ENCODE measurements around the gene CAB39.
A peak's percentile ranks its signal among the peaks of the same experiment; 100 is the strongest.

The CAB39 gene

DNA sequence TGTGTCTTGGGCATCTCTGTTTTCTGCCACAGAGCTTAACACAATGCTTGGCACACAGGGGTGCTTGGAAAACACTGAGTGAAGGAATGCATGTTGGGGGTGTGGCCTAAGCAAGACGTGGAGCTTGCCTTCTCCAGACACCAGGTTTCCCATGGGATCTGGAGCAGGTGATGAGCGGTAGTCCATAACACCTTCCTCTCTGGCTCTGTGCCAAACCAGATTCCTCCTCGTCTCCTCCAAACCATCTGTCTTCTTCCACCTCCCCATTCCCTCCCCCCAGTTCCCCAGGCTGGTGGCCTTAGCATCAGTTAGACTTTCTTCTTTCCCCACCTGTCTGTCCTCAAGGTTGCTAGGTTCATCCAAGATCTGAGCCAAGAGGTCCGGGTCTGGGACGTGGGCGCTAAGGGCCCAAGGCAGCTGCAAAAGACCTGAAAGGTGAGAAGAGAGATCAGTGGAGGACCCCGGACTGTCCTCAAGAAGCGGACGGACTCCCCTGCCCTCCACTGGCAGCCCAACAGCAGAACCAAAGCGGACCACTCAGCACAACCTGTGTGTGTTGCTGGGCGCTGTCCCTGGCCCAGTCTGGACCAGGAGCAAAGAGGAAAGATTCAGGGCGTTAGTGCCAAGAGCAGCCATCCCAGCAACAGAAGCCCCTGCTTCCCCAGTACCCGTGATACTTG is 150.9 kb downstream of the CAB39 start:
- DNase-seq (ENCODE audit: low spot score), result no peak

DNA sequence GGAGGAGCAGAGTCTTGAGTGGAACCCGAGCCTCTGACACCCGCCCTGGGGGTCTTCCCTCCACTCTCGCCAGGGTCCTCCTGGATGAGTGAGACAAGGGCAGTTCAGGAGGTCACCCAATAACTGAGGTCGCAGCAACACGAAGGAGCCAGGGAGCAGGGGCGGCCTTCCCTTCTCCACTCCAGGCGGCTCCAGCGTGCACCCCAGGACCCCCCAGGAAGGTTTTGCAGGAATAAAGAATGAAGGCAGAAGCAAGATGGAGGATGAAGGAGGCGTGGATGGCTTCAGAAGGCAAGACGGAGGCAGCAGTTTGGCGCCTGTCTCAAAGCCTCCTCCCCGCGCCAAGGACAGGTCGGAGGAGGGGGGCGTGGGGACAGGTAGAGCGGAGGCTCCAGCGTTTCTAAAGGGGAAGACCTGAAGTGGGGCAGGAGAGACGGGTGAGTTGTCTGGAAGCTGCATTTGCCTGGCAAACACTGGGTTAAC is 151.5 kb downstream of the CAB39 start:
- no peak for DNase-seq (ENCODE audit: low spot score)

DNA sequence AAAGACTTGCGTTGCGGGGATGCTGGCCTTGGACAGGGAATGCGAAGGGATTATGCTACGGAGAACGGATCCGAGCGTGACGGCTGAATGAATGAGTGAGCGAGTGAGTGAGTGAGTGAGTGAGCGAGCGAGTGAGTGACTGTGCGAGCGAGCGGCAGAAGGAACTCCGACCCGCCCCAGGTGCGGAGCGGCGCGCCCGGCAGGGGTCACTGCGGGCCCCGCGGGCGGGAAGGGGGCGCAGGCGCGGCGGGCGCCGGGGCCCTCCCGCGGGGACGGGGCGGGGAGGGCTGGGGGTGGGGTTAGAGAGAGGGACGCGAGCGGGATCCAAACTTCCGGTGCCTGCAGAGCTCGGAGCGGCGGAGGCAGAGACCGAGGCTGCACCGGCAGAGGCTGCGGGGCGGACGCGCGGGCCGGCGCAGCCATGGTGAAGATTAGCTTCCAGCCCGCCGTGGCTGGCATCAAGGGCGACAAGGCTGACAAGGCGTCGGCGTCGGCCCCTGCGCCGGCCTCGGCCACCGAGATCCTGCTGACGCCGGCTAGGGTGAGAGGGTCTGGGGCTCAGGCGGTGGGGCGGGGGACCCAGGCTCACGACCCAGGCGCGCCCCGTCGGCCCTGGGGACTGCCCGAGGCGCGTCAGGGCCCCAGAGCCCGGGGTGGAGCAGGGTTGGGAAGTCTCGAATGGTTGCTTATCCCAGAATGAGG is 152.1 kb downstream of the CAB39 start, which contains the start of gene ITM2C:
Gene ITM2C (plus strand): TSS at position 338 of the 702 bp plus-strand sequence. CDS start 84 bp downstream, at position 422.
- peak; percentile 67 for DNase-seq (ENCODE audit: low spot score)

DNA sequence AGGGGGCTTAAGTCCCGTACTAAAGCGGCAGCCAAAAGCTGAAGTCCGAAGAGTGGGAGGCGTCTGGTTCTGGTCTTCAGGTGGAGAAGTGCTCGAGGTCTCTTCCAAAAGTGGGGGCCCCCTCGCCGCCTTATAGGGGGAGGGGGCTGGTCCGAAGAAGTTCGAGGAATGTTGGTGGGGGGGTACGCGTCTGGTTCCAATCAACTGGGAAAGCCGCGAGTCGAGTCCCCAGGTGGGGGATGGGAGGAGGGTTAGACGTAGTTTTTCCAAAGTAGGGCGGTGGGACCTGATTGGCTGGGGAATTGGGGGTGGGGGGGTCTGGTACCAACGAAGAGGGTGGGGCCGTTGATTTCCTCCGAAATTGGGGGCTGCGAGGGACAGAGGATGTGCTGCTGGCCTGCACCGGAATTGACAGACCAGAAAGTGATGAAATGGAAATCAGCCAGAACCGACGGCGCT is 152.7 kb downstream of the CAB39 start:
- no peak for DNase-seq (ENCODE audit: low spot score)

DNA sequence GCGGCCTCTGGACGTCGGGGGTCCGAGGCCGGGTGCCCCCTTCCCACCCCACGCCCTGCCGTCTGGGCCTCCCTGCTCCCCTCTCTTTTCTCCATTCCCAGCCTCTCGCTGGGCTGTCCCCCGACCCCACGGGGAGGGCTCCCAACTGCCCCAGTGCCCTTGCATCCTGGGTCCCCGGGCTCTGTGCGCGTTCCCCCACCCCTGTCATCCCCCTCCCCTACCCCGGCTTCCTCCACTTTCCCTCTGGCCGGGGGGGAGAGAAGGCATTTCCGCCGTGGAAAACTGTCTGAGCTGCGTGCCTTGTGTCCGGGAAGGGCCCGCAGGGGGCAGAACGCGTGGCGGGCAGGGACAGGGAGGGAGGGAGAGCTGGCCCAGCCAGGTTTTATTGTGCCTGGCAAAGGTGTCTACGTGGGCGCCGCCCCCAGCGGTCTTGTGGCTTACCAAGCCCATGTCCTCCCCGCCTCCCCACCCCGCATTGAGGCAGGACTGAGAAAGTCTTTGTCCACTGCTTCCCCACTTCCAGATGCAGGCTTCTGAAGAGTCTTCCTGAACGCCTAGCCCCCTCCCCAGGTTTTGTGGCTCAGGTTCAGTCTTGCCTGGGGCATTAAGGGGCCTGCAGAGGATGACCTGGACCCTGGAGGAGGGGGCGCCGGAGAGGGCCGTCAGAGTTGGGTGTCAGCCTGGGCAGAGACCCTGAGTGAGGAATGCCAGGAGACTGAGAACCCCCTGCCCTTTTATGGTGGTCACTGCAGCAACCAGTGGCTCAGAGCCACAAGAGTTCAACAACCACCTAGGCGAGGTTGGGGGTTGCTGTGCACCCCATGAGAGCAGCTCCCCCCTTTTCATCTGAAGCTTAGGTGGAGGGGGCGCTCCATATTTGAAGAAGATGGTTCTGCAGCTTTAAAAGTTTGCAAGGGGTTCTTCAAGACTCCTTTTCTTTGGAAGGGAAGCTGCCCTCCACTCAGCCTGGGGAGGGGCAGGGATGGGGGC is 153.4 kb downstream of the CAB39 start:
- DNase-seq (ENCODE audit: low spot score), result no peak

DNA sequence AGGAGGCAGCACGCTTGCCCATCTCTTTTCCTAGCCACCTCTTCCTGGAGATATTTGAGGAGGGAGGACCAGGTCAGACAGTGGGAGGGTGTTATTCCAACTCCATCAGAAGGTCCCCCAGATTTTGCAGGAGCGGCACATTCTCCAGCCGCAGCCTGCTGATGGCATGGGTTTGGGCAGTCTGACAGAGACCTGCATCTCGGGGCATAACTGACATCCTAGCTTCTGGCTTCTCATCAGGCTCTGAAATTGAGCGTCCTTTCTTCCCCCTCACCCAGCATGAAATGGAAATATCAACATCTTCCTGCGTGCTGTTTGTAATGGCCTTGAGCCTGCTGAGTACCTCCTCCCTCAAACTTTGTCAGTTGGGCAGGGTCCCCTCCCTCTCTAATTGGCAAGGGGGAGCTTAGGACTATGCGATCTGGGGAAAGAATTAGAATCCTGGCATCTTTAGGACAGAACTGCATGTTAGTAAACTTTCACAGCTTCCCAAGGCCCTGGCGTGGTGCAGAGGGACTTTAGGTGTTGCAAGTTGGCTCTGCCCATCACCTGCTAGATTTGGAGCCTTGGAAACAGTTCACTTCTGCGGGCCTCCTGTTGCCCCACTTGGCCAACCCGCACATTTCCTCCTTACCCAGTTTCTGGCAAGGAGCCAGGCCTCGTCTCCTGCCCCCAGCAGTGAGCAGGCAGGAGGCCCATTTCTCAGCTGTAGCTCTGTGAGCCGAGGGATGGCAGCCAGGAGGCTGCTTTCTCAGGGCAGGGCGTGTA is 154.3 kb downstream of the CAB39 start:
- peak; percentile 50 for DNase-seq (ENCODE audit: low spot score)

DNA sequence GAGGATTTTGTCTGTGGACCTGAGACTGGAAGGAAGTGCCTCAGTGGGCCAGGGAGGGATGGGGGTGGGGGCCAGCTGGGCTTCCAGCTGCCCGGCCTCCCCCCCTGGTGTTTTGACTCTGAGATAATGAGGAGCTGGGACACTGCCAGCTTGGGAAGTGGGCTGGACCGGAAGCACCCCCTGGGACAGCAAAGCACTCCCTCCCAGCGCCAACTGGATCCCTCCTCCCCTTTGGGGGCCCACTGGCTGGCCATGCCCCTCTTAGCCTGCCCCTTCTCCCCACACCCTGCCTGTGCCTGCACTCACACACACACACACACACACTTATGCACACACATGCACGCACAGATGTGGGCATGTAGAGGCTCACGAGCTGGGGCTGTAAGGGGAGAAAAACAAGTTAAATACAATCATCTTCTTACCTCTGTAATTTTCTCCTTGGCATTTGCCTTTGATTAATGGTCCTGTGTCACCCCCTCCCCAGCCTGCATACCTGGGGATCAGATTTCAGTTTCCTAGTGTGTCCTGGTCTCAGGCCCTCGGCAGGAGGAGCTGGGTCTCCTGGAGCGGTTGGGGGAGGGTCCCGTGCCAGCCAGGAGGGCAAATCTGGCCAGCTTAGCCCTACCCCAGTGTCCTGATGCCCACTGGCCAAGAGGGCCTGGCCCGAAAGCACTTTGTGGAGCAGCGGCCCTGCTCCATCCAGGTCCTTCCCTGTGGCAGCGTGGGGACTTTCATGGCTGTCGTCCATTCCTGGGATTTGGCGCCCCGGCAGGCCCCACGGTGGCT is 155.7 kb downstream of the CAB39 start:
- DNase-seq (ENCODE audit: low spot score), result no peak

DNA sequence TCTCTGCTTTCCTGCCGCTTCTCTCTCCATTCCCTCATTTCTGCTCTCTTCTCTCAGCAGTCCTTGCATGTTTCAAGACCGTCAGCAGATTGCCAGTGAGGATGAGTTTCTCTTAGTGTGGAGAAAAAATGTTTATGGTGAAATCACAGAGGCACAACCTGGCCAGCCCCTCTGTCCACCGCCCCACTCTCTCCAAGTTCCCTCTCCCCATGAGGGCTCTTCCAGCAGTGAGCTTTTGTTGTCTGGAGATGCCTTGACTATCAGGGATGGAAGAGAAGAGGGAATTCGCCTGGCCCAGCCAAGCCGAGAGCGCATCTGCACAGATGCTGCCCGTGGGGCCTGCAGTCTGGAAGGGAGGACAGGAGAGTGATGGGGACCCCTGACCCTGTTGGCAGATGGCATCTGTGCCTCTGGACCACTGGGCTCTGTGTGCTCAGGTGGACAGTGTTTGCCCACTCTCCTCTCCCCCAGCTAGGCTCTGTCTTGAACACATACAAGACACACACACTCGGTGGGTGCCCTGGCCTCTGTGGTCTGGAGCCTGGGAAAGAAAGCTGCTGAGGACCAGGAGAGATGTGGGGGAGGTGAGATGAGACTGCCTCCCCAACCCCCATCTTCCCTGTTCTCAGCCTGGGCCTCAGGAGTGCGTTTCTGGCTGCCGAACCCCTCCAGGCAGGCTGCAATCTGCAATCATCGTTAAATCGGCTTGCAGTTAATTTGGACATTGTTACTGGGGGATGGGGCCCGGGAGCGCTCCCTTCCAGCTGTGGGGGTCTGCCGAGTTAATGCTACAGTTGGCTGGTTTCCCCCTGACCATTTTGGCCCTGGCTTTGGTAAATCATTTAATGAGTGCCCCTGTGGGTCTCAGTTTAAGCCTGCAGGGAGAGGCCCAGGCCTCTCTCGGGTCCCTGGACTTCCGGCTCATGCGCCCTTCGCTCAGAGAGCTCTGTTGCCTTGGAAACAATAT is 156.6 kb downstream of the CAB39 start:
- DNase-seq (ENCODE audit: low spot score), result no peak

DNA sequence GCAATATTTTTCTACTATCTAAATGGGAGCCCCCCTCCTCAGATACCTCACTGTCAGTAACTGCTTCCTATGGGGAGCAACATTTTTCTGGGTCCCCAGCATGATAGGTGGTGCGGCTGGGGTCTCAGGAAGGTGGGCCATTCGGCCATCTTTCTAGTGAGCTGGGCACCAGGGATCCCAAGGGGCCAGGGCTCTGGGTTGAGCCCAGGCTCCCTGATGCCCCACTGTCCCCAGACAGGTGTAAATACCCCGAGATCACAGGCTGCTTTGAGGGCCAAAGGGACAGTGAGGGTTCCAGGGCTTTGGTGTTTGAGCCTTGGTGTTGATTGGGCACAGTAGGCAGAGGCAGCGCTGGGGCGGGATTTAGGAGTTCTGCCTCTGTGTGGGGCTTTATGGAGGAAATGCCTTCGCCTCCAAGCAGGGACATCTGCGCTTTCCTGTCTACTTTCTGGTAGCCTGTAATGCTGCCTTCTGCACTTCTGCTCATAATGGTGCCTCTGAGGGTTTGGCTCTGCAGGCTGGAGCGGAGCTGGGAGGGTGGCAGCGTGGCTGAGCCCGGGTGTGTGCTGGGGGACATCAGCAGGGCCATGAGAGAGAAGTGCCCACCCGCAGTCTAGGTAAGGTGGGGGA is 157.4 kb downstream of the CAB39 start:
- no peak for DNase-seq (ENCODE audit: low spot score)

Data from activated CD4-positive, alpha-beta T cell treated with anti-CD3 and anti-CD28 coated beads, Interleukin-2, Interleukin-4, amounts not matched to agents 100 ng/mL and 50 ng/mL, durations not matched to agents 16 hours and 8 hours (primary cell).